Measurements from ENCODE around the gene PKNOX2.

The PKNOX2 gene

GRCh38 chr11:125376117-125376516 lies 211.6 kb downstream of the PKNOX2 start:
- no peak for DNase-seq (ENCODE audit: low read depth in 2 of 3, low spot score in 1 of 3)

GRCh38 chr11:125376856-125377255 lies 212.3 kb downstream of the PKNOX2 start:
- DNase-seq (ENCODE audit: low read depth in 2 of 3, low spot score in 1 of 3) = no peak

- no peak for DNase-seq (ENCODE audit: low read depth in 2 of 3, low spot score in 1 of 3)
Observed at GRCh38 chr11:125378083-125378482, 213.5 kb downstream of the PKNOX2 start.

DNA sequence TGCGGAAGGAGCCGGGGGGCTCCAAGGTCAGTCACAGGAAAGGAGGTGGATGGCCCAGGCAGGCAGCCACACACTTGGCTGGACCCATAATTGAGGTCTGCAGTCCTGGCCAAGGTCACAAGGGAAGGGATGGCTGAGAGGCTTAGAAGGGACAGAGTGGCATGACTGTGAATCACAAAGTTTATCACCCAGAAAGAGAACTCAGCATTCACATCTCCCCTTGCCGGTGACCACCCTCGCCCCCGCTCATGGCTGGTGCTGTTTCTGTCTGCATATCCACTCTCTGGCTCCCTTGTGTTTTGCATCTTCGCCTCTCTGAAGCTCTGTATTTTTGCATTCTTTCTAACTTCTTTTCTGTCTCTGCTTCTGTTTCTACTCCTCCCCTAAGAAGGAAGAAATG lies 214.0 kb downstream of the PKNOX2 start:
- DNase-seq (ENCODE audit: low read depth in 2 of 3, low spot score in 1 of 3) = no peak

GRCh38 chr11:125379565-125379964 lies 215.0 kb downstream of the PKNOX2 start:
- DNase-seq (ENCODE audit: low read depth in 2 of 3, low spot score in 1 of 3) = no peak

- no peak for DNase-seq (ENCODE audit: low read depth in 2 of 3, low spot score in 1 of 3)
Observed at GRCh38 chr11:125379981-125380380, 215.4 kb downstream of the PKNOX2 start.

GRCh38 chr11:125380756-125381445 lies 216.3 kb downstream of the PKNOX2 start:
- no peak for DNase-seq (ENCODE audit: low read depth in 2 of 3, low spot score in 1 of 3)

- DNase-seq (ENCODE audit: low read depth in 2 of 3, low spot score in 1 of 3) = no peak
Observed at GRCh38 chr11:125381499-125382044, 217.0 kb downstream of the PKNOX2 start.

GRCh38 chr11:125382314-125382791 lies 217.8 kb downstream of the PKNOX2 start:
- no peak for DNase-seq (ENCODE audit: low read depth in 2 of 3, low spot score in 1 of 3)

DNA sequence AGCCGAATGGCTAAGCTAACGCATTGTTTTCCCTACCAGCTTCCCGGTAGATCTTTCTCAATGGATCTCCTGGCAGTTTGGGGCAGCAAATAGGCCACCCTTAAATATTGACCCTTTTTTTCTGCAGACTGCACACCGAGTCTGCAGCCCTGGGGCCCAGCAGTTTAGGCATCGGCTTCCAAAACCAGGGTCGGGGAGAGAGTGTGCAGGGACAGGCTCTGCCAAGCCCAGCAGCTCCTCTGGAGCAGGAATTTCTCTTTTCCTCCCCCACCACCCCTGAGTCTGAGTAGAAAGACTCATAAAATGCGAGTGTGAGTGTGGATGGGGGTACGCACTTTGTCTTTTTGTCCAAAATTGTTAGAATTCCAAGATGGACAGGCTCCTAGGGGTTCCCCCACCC lies 218.3 kb downstream of the PKNOX2 start:
- no peak for DNase-seq (ENCODE audit: low read depth in 2 of 3, low spot score in 1 of 3)

DNA sequence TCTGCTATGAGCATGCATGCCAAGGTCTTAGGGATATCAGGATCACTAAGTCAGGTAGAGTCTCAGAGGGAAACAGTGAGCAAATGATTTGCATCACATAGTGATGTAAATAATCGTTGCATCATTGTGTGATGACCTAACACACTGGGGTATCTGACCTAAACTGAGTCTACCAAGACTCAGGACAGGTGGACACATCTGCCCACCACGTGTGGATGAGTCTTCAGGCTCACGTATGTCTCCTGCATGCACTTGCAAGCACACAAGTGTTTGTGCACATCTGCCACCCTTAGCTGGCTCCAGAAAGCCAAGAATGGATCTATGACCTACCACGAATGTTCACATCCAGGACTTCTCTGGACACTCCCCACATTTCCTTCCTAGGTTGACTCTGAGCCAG lies 220.3 kb downstream of the PKNOX2 start:
- DNase-seq (ENCODE audit: low read depth in 2 of 3, low spot score in 1 of 3) = no peak

- DNase-seq (ENCODE audit: low read depth in 2 of 3, low spot score in 1 of 3) = no peak
Observed at GRCh38 chr11:125387901-125388300, 223.3 kb downstream of the PKNOX2 start.

GRCh38 chr11:125388611-125389010 lies 224.1 kb downstream of the PKNOX2 start:
- DNase-seq (ENCODE audit: low read depth in 2 of 3, low spot score in 1 of 3) = no peak

DNA sequence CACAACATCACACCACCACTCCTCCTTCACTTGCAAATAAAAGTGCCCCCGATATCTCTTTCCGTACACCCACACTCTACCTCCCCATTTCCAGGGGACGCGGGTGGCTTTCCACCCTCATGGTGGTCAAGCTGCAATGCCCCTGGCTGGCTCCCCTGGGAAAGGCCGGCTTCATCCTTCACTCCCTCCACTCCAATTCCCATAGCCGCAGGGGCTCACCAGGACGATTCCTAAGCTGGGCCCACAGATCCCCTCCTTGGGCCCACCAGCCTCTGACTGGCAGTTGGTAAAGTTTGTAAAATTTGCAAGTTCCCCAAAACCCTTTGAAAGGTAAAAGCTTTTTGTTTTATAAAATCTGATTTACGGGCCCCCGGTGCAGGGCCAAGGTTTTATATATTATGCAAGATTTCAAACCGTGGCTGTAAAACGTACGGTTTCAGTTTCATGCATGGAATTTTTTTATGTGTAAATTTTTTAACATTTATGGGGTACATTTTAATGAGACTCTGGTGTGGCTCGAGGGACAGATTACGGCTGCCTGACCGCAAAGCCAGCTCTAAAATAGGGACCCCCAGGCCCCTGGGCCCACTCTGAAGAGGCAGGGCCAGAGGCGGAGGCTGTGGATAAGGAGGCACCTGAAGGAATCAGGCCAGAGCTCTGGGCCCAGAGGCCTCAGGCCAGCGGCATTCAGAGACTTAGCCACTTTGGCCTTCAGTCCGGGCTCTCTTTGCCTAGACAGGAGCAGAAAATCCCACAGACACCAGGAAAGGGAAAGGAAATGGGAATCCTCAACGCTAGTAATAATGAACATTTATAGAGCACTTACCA lies 225.0 kb downstream of the PKNOX2 start:
- no peak for DNase-seq (ENCODE audit: low read depth in 2 of 3, low spot score in 1 of 3)

DNA sequence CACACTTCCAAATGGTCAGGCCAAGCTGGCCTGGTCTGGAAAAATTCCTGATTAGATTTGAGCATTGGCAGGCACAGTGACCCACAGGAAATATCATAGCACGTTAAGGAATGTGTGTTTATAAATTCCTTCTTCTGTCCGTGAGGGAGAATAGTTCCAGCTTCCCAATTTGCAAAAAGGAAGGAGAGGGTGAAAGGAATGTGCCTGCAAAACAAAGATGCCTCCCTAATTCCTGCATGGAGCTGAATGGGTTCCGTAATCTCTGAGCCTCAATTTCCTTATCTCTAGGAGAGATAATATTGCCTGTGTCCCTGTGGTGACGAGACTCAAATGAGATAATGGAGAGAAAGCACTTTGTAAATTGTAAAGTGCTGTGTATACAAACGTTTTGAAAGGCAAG lies 226.4 kb downstream of the PKNOX2 start:
- no peak for DNase-seq (ENCODE audit: low read depth in 2 of 3, low spot score in 1 of 3)

GRCh38 chr11:125393331-125393730 lies 228.8 kb downstream of the PKNOX2 start:
- no peak for DNase-seq (ENCODE audit: low read depth in 2 of 3, low spot score in 1 of 3)

DNA sequence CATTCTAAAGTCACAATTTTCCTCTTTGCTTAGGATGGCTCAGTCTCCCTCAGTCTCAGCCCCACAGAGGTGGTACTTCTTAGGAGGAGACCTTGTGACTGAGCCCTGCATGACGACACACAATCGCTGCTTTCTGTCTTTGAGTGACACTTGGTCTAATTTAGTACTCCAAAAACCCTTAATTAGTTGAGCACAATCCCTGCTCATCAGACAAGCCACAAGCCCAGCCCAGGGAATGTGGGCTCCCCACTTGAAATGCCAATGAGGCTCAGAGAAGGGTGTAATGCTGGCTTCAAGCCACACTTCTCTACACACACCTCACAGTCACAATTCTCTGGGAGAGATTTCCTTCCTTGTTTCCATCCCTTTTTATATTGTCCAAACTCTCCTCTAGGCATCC lies 229.7 kb downstream of the PKNOX2 start:
- no peak for DNase-seq (ENCODE audit: low read depth in 2 of 3, low spot score in 1 of 3)

GRCh38 chr11:125397421-125397820 lies 232.9 kb downstream of the PKNOX2 start:
- no peak for DNase-seq (ENCODE audit: low read depth in 2 of 3, low spot score in 1 of 3)

DNA sequence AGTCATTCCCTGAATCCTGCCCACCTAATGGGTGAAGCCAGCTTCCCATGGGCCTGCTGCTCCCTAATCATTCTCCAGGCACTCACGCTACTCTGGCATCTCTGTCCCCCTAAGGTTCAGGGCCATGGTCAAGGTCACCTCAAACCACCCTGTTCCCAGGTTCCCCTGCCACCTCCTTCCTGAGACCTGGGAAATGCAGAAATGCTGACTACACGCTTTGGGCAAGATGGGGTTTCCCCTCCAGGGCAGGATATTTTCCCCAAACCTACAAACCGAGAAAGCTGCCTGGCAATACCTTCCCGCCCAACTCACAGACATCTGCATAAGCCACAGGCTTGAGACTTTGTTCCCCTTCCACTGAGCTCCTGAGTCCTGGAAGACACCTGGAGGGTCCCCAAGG lies 233.9 kb downstream of the PKNOX2 start:
- DNase-seq (ENCODE audit: low read depth in 2 of 3, low spot score in 1 of 3) = no peak

GRCh38 chr11:125398994-125399640 lies 234.6 kb downstream of the PKNOX2 start:
- DNase-seq (ENCODE audit: low read depth in 2 of 3, low spot score in 1 of 3) = no peak

DNA sequence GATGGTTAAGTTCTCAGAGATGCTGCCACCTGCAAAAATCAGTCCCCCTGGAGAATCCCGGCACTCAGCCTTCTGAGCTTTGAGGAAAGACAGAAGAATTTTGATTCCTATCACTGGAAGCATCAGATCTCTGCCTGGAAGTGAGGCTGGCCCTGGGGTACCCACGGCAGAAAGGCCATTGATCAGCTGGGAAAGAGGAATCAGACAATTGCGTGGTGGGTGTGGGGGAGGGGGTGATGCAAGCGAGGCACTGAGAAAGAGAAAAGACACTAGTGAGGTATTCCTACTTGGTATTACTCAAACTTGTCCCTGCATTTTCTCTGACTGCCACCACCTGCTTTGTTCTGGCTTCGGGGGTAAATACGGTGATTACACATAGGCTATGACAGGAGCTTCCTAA lies 235.4 kb downstream of the PKNOX2 start:
- DNase-seq (ENCODE audit: low read depth in 2 of 3, low spot score in 1 of 3) = no peak

DNA sequence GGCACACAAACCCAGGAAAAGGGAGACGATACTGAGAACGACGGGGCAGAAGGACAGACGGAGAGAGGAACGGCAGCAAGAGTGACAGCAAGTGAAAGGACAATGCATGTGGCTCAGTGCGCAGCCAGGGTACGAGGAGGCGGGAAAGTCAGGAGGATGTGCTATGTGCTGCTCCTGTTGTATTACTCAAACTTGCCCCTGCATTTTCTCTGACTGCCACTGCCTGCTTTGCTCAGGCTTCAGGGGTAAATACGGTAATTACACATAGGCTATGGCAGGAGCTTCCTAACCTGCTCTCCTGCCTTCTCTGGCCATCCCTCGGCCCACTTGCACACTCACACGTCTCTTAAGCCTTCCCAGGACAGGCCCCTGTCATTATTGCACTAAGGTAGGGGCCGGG lies 236.7 kb downstream of the PKNOX2 start:
- DNase-seq (ENCODE audit: low read depth in 2 of 3, low spot score in 1 of 3) = no peak
